HG03469 (cell line): ENCODE measurements around the gene ARMS2.

ENCODE experiments used
- ATAC-seq: cut with Tn5 transposase; IDR thresholded peaks from one replicate; pipeline ENCODE4 v1.9.1; 2021; ENCODE audit warnings: mild to moderate bottlenecking, moderate library complexity, moderate number of reproducible peaks; ENCODE audit not compliant: unreplicated experiment

The ARMS2 gene, protein sequence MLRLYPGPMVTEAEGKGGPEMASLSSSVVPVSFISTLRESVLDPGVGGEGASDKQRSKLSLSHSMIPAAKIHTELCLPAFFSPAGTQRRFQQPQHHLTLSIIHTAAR

GRCh38 chr10:122454603-122455080, at the start of gene ARMS2:
Gene ARMS2 (plus strand): TSS chr10:122454653. CDS start chr10:122454728, 75 bp downstream.
- ATAC-seq, result no peak

- ATAC-seq, result no peak
Observed at GRCh38 chr10:122407375-122408125, 46.9 kb upstream of the ARMS2 start.

DNA sequence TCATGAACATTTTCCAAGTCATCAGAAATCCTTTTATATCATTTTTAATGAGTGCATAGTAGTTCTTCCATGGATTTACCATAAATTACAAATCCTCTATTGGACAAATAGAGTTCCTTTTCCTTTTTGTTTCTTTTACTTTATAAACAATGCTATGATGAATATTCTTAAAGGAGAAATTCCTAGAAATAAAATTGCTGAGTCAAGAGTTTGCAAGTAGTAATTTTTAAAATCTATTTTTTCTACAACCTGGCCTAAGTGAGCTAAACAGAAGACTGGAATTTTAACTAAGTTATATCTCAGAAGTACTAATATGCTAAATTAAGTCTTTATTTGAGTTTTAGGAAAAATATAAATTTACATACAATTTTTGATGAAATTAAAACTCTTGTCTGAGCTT, 41.1 kb upstream of the ARMS2 start:
- ATAC-seq, result no peak

- ATAC-seq, result no peak
Observed at GRCh38 chr10:122417667-122418066, 36.8 kb upstream of the ARMS2 start.

- no peak for ATAC-seq
Observed at GRCh38 chr10:122419016-122419415, 35.4 kb upstream of the ARMS2 start.

DNA sequence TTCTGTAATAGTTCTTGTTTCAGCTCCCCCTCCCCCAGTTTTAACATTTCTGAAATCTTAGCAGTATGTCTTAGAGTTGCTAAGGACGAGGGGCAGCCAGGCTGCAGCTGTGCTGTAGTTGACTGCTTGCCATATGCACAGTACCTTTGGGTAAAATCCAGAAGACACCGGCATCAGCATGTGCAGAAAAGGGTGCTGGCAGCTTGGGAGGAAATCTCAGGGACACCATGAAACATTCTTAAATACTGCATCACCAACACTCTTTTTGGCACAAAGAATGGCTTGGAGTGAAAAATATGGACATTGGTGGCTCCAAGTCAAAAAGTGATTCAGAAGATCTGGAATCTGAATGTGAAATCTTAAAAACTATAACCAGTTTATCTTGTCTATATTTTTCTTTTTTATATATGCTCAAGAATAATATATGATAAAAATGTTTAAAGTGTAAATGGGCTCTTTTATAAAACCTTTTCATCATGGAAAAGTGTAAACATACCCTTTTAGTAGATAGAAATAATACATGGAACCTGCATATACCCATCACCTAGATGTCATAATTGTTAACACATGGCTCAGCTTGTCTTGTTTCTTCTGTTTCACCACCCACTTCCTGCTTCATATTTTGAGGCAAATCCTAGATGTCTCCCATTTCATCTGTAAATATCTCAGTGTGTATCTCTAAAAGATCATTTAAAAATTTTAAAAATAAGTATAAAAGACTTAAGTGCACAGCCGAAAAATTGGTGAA, 34.4 kb upstream of the ARMS2 start:
- ATAC-seq, result no peak

- no peak for ATAC-seq
Observed at GRCh38 chr10:122420624-122421007, 33.8 kb upstream of the ARMS2 start.

- no peak for ATAC-seq
Observed at GRCh38 chr10:122421054-122421625, 33.3 kb upstream of the ARMS2 start.

- no peak for ATAC-seq
Observed at GRCh38 chr10:122421742-122422141, 32.7 kb upstream of the ARMS2 start.

GRCh38 chr10:122422266-122422989, 32.0 kb upstream of the ARMS2 start:
- ATAC-seq, result no peak

DNA sequence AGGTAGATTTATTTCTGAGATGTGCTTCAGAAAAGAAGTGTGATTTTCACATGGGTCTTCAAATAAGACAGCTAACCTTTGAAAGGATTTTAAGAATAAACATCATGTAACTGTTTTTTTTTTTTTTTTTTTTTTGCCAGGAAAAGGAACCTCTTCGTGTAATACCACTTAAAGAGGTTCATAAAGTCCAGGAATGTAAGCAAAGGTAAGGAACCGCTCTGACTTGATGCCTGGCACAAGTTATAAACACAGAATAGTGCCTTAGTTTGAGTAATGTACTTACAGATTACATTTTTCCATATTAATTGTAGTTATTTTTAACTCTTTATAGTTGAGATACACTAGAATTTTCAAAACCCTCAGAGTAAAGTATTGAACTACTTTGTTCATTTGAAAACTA, 30.4 kb upstream of the ARMS2 start:
- ATAC-seq, result no peak

DNA sequence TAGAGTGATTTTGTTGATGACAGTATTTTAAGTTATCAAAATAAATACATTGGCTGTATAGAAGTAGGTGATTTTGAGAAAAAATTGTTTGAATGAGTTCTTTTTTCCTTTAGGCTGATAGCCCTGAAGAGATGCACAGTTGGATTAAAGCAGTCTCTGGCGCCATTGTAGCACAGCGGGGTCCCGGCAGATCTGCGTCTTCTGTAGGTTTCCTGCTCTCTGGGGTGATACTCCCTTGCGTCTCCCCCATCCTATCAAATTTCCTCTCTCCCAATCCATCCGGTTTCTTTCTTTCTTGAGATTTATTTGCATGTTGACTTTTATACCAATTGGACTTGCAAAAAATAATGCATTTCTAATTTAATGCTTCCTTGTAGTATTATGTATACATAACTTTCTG, 27.6 kb upstream of the ARMS2 start:
- ATAC-seq, result no peak

GRCh38 chr10:122427280-122427679, 27.2 kb upstream of the ARMS2 start:
- no peak for ATAC-seq

GRCh38 chr10:122435212-122435827, 19.1 kb upstream of the ARMS2 start:
- ATAC-seq, result no peak

DNA sequence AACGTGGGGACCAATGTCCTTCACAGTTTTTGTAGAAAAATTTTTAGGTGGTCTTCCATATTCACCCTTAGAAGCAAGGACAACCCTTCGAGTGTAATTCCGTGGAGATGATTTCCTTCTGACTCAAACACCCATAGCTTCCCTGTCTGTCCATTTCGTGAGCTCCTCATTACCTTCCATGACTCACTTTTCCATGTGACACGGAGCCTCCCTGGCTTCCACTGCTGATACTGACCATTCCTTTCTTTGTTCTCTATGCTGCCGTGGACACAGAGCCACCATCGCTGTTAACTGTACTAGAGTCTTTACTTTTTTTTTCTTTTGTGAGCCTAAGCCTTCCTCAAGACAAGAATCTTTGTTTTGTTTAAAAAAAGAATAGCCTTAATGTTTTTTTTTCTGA, 12.5 kb upstream of the ARMS2 start:
- ATAC-seq, result no peak

- no peak for ATAC-seq
Observed at GRCh38 chr10:122445469-122445868, 9.0 kb upstream of the ARMS2 start.

- ATAC-seq, result no peak
Observed at GRCh38 chr10:122445904-122446303, 8.5 kb upstream of the ARMS2 start.

DNA sequence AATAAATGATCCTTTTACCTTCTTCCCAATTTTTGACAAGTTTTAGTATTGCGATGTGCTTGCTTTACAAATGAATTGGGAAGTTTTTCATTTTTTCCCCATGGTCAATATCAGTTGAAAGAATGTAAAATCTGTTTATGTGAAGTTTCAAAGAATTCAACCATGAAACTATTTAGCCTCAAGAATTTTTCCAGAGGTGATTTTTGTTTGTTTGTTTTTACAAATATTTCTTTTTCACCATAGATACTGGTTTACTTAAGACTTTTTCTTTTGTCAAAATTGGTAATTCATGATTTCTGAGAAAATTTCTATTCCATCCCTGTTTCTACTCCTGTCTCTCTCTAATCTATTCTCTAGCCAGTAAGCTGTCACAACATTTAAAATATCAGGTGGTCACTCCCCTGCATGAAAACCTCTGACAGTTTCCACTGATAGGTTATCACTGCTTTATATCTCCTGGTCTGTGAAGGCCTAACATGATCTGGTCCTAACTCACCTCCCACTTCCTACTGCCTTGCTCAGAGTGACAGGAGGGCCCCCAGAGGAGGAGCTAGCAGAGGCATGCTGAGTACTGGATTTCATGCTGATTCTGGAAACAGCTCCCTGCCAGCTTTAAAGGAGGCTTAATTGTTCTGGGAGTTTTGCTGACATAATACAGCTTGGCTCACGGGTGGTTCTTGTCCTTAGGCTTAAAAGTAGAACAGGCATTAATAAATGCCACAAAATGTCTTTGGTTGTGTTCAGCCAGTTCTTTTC, 7.6 kb upstream of the ARMS2 start:
- no peak for ATAC-seq

GRCh38 chr10:122448600-122448999, 5.9 kb upstream of the ARMS2 start:
- no peak for ATAC-seq

DNA sequence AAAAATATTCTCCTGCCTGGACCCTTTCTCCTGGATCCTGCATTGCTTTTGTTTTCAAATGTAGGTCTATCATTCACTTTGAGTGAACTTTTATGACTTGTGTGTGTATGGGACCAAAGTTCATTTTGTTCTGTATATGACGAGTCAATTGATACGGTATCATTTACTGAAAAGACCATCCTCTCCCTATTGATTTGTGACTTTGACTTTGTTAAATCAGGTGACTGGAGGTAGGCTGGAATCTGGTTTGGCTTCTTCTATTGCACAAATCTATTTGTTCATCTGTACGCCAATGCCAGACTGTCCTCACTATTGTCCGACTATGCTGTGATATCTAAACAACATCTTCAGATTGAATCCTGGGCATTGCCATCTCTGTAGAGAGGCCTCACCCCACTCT, 5.3 kb upstream of the ARMS2 start:
- ATAC-seq, result no peak
